Vagina (tissue), 2 donors: ENCODE results near the gene TCF23.

Experiments
- POLR2A ChIP-seq, 2 donors: fragments of 450-650 bp; IDR thresholded peaks; one replicate each; pipeline ENCODE4 v1.6.1; 2017; ENCODE audit warnings: antibody characterized with exemption in 2 of 2, mild to moderate bottlenecking in 2 of 2, moderate library complexity in 2 of 2
- TF ChIP-seq, protein P1 (sequence below), 3 experiments: fragments of 450-650 bp in 2 of 3; fragments of 200-600 bp in 1 of 3; sonication (generic) in 1 of 3; IDR thresholded peaks; one replicate each; pipeline ENCODE4 v1.5.1; 2017 to 2019; ENCODE audit warnings: antibody characterized with exemption in 3 of 3, mild to moderate bottlenecking in 2 of 3, moderate library complexity in 2 of 3

DNA sequence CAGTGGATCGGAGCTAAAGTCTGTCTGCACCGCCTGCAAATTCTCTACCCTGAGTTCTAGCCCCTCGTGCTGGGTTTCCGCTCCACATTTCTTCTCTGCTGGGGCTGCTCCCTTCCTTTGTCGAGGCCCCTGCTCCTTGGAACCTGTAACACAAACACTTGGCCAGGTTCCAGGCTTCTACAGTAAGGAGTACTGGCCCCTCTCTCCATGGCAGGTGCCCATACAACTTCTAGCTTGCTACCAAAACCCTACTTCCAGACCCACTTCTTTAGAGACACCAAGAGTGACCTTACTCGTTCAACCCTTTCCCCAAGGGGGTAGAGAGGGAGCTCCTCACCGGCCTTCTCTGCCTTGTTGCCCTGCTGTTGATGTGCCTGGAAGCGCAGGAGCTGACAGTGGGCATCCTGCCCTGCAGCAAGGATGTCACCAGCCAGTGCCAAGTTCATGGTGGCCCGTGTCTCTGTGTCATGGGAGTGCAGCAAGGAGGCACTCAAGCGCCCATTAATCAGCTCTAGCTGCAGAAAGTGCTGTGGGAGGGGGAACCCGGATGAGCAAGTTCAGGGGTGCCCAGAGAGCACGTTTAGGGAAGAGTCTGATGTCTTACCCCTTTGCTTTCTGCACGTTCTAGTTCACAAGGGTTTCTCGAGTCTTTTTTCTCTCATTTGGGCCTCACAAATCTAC is 15.5 kb upstream of the TCF23 start:
- TF ChIP-seq, protein P1, sequence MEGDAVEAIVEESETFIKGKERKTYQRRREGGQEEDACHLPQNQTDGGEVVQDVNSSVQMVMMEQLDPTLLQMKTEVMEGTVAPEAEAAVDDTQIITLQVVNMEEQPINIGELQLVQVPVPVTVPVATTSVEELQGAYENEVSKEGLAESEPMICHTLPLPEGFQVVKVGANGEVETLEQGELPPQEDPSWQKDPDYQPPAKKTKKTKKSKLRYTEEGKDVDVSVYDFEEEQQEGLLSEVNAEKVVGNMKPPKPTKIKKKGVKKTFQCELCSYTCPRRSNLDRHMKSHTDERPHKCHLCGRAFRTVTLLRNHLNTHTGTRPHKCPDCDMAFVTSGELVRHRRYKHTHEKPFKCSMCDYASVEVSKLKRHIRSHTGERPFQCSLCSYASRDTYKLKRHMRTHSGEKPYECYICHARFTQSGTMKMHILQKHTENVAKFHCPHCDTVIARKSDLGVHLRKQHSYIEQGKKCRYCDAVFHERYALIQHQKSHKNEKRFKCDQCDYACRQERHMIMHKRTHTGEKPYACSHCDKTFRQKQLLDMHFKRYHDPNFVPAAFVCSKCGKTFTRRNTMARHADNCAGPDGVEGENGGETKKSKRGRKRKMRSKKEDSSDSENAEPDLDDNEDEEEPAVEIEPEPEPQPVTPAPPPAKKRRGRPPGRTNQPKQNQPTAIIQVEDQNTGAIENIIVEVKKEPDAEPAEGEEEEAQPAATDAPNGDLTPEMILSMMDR (IDR thresholded peaks at IDR 0.05) = no peak
- TF ChIP-seq POLR2A (IDR thresholded peaks at IDR 0.05) = no peak
